ENCODE measurements around the gene TNFAIP8. TPM values are rescaled to one million over a fixed set of nuclear protein-coding genes. Genes with fewer than 3 reads are reported as not detected.
"Not testable (repeated sequence)": the region's sequence is repeated elsewhere in the genome, so short reads cannot be mapped to it uniquely, and the experiment has no call there.

Gene TNFAIP8
- total RNA-seq, 4 donors from 2014 or later, result 20.2 to 26.2 (median 22.5) TPM

- intact Hi-C loops (cut with DNase I), result loop anchor here (5.0 to 10.0 kb wide), 5 partner anchors 55 to 425 kb away; partner anchors contain the start of genes DMXL1, DTWD2 and TNFAIP8
- Histone ChIP-seq H3K27me3 (no peaks in the 10 kb centered on the region), H3K9me3 (no peaks in the 10 kb centered on the region), H3K27ac (replicated peaks in 1 of 4) (peak overlapping the region in 2 of 4 donors; percentile 79 to 83), H3K4me3 (peak overlapping the region; percentile 51 to 66 (median 58)), H3K36me3 (no peaks in the 10 kb centered on the region), H3K4me1 (peaks cover 8 to 23% (median 20%) of the 10 kb centered on the region in 4 donors)
- no peak for TF ChIP-seq CTCF (IDR thresholded peaks at IDR 0.05)
- no peak for TF ChIP-seq EP300 (IDR thresholded peaks at IDR 0.05)
- no peak for TF ChIP-seq POLR2A (IDR thresholded peaks at IDR 0.05; ENCODE audit: low read depth)
- no peak for TF ChIP-seq POLR2AphosphoS5 (IDR thresholded peaks at IDR 0.05)
- 34% methylated on average over 9 of the region's 9 CpGs for WGBS
- DNase-seq (ENCODE audit: extremely low spot score), result no peak
Measured at GRCh38 chr5:119412279-119413227, 56.7 kb downstream of the TNFAIP8 start.

DNA sequence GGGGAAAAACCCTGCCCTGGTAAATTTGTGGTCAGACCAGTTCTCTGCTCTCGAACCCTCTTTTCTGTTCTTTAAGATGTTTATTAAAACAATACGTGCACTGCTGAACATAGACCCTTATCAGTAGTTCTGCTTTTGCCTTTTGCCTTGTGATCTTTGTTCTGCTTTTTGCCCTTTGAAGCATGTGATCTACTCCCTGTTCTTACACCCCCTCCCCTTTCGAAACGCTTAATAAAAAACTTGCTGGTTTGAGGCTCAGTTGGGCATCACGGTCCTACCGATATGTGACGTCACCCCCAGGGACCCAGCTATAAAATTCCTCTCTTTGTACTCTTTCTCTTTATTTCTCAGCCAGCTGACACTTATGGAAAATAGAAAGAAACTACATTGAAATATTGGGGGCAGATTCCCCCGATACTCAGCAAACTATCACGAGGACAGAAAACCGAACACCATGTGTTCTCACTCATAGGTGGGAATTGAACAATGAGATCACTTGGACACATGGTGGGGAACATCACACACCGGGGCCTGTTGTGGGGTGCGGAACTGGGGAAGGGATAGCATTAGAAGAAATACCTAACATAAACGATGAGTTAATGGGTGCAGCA lies 58.4 kb downstream of the TNFAIP8 start:
- WGBS, result 83% methylated on average over 13 of the region's 13 CpGs
- not testable (repeated sequence) for H3K36me3 ChIP-seq; DNase-seq (ENCODE audit: extremely low spot score); H3K27ac ChIP-seq (replicated peaks in 1 of 4); H3K9me3 ChIP-seq; H3K27me3 ChIP-seq; H3K4me3 ChIP-seq
- intact Hi-C loops (cut with DNase I), result loop anchor here (5.0 to 10.0 kb wide), 5 partner anchors 57 to 427 kb away; partner anchors contain the start of genes DMXL1, DTWD2 and TNFAIP8
- peaks cover 8 to 36% (median 31%) of the 10 kb centered on the region in 4 donors for H3K4me1 ChIP-seq

DNA sequence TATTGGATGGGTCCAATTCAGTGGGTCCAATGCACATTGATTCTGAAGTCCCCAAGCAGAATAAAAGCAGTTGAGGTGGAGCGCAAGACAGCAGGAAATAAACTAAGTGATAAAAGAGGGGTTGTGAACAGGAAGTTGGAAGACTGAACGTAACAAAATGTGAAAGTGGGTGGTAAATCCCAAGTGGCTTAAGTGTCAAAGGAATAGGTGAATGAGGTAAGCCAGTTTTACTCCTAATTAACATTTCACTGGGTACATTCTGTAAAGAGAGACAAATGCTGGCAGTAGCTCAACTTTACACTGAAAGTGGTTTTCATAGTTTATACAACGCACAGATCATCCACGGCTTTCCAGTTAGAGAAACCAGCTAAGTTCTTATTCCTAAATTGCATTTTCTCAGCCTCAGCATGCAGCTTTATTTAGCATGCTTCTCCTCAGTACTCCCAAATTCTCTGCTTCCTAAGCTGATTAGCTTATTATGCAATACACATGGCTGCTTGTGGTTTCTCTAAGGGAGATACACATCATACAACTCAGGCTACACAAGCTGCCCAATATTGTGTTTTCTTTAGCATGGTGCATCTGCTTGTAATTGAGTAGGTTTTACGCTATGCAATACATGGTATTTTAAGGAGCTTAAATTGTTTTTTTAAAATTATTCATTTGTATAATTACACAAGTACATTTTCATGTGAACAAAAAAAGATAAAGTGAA lies 62.2 kb downstream of the TNFAIP8 start:
- intact Hi-C loops (cut with DNase I), result loop anchor here (10.0 kb wide), 1 partner anchor 343 kb away; the partner anchor contains the start of gene DMXL1
- Histone ChIP-seq H3K4me1 (peaks cover 0 to 19% (median 12%) of the 10 kb centered on the region in 4 donors), H3K36me3 (no peaks in the 10 kb centered on the region), H3K9me3 (no peaks in the 10 kb centered on the region), H3K27ac (replicated peaks in 1 of 4) (peak overlapping the region in 2 of 4 donors; percentile 8 to 22), H3K4me3 (no peak overlapping the region), H3K27me3 (no peaks in the 10 kb centered on the region)
- WGBS, result 54% methylated on average over 5 of the region's 5 CpGs
- DNase-seq (ENCODE audit: extremely low spot score), result no peak
- no peak for TF ChIP-seq POLR2AphosphoS5 (IDR thresholded peaks at IDR 0.05)
- TF ChIP-seq EP300 (IDR thresholded peaks at IDR 0.05), result no peak
- no peak for TF ChIP-seq POLR2A (IDR thresholded peaks at IDR 0.05; ENCODE audit: low read depth)
- TF ChIP-seq CTCF (IDR thresholded peaks at IDR 0.05), result no peak

DNA sequence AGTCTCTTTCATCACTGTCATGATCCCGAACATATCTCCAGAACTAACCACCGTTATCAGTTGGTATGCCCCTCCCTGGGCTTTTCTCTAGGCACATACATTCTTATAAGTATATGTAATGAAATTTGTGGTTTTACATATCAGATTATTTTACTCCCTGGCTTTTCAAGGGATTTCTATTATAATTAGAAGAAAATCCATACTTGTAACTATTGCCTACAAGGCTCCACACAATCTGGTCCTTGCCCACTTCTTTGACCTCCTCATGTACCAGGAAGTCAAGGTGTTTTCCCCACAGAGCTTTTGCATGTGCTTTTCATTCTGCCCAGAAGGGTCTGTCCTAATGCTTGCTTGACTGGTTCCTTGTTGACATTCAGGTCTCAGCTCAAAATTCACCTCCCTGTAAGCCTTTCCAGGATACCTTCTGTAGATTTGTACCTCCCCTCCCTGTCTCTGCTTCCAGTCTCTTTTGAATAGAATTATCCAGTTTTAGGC lies 62.8 kb downstream of the TNFAIP8 start:
- intact Hi-C loops (cut with DNase I), result loop anchor here (10.0 kb wide), 1 partner anchor 344 kb away; the partner anchor contains the start of gene DMXL1
- 67% methylated on average over 2 of the region's 2 CpGs for WGBS
- H3K4me1 ChIP-seq, result peaks cover 0 to 20% (median 12%) of the 10 kb centered on the region in 4 donors

More for the DNA sequence above, 62.8 kb downstream of the TNFAIP8 start:
- no peaks in the 10 kb centered on the region for H3K36me3 ChIP-seq
- H3K9me3 ChIP-seq, result no peaks in the 10 kb centered on the region
- no peak overlapping the region for H3K27ac ChIP-seq (replicated peaks in 1 of 4)
- no peaks in the 10 kb centered on the region for H3K27me3 ChIP-seq
- no peak for DNase-seq (ENCODE audit: extremely low spot score)
- TF ChIP-seq POLR2A (IDR thresholded peaks at IDR 0.05; ENCODE audit: low read depth), result no peak
- no peak for TF ChIP-seq EP300 (IDR thresholded peaks at IDR 0.05)
- no peak for TF ChIP-seq CTCF (IDR thresholded peaks at IDR 0.05)
- no peak for TF ChIP-seq POLR2AphosphoS5 (IDR thresholded peaks at IDR 0.05)
- H3K4me3 ChIP-seq, result no peak overlapping the region

All from esophagus muscularis mucosa (tissue), 4 donors.